22Rv1 (cell line): Measurements from ENCODE around the gene CFAP52.
"Not testable (repeated sequence)": the region's sequence is repeated elsewhere in the genome, so short reads cannot be mapped to it uniquely, and the experiment has no call there.

ENCODE experiments used
- CTCF ChIP-seq: fragments of 450-650 bp; IDR thresholded peaks from 2 replicates; pipeline ENCODE4 v1.5.1; 2017; ENCODE audit warnings: mild to moderate bottlenecking
- ZFX ChIP-seq: fragments of 450-650 bp; IDR thresholded peaks from 2 replicates; pipeline ENCODE4 v1.6.1; 2017; ENCODE audit warnings: antibody characterized with exemption, borderline replicate concordance

- TF ChIP-seq CTCF, ZFX: not testable (repeated sequence)
Measured at GRCh38 chr17:9597638-9598037, 21.2 kb downstream of the CFAP52 start.
